Activated CD4-positive, alpha-beta T cell treated with anti-CD3 and anti-CD28 coated beads, Interleukin-2, amount 10 ng/mL, durations not matched to agents 24 days and 14 days (primary cell): Measurements from ENCODE around the gene PKD2L1. TPM values are rescaled to one million over a fixed set of nuclear protein-coding genes. Genes with fewer than 3 reads are reported as not detected.

Experiments used
- DNase-seq: peaks from one replicate; pipeline ENCODE4 v3.0.0; 2022
- H3K27ac Mint-ChIP-seq: one replicate; pipeline ENCODE4 v1.8.0; 2022; ENCODE audit warnings: mild to moderate bottlenecking, mixed read lengths
- H3K27me3 Mint-ChIP-seq: one replicate; pipeline ENCODE4 v1.8.0; 2022; ENCODE audit warnings: mixed read lengths
- H3K36me3 Mint-ChIP-seq: one replicate; pipeline ENCODE4 v1.8.0; 2022; ENCODE audit warnings: low read depth, mild to moderate bottlenecking, mixed read lengths
- H3K4me1 Mint-ChIP-seq: one replicate; pipeline ENCODE4 v1.8.0; 2021; ENCODE audit warnings: mixed read lengths
- H3K4me3 Mint-ChIP-seq: one replicate; pipeline ENCODE4 v1.8.0; 2022; ENCODE audit warnings: mild to moderate bottlenecking, moderate library complexity, mixed read lengths
- H3K9me3 Mint-ChIP-seq: one replicate; pipeline ENCODE4 v1.8.0; 2021; ENCODE audit warnings: mixed read lengths
- intact Hi-C: fragments of 100-400 bp; cut with micrococcal nuclease; formaldehyde crosslinking; loops from one replicate; pipeline ENCODE4 v1.15.1; 2023
- total RNA-seq: library from RNA; stranded (reverse); gene quantifications from 2 replicates; pipeline ENCODE4 v1.2.3, GENCODE V29; 2022

PKD2L1 gene
- total RNA-seq, 1 donor from 2014 or later = not detected

- H3K27me3 Mint-ChIP-seq = peaks cover 29% of the 10 kb centered on the region
- H3K4me3 Mint-ChIP-seq = no peak overlapping the region
- DNase-seq = no peak
- H3K9me3 Mint-ChIP-seq = no peaks in the 10 kb centered on the region
- intact Hi-C loops = no loop called here
- no peaks in the 10 kb centered on the region for H3K36me3 Mint-ChIP-seq
- H3K4me1 Mint-ChIP-seq = peaks cover 12% of the 10 kb centered on the region
- no peak overlapping the region for H3K27ac Mint-ChIP-seq
Observed at GRCh38 chr10:100333661-100334440, 3.8 kb upstream of the PKD2L1 start.

- no peak for DNase-seq
- intact Hi-C loops = no loop called here
- Mint-ChIP-seq H3K4me1 (peaks cover 6% of the 10 kb centered on the region), H3K36me3 (no peaks in the 10 kb centered on the region), H3K27me3 (peaks cover 29% of the 10 kb centered on the region), H3K9me3 (no peaks in the 10 kb centered on the region), H3K4me3 (no peak overlapping the region), H3K27ac (no peak overlapping the region)
Observed at GRCh38 chr10:100333106-100333505, 3.1 kb upstream of the PKD2L1 start.

GRCh38 chr10:100328198-100328597 lies 1.8 kb downstream of the PKD2L1 start:
- H3K4me1 Mint-ChIP-seq = peaks cover 20% of the 10 kb centered on the region
- no peaks in the 10 kb centered on the region for H3K9me3 Mint-ChIP-seq
- intact Hi-C loops = no loop called here
- peaks cover 18% of the 10 kb centered on the region for H3K27me3 Mint-ChIP-seq
- H3K27ac Mint-ChIP-seq = no peak overlapping the region
- no peak overlapping the region for H3K4me3 Mint-ChIP-seq
- H3K36me3 Mint-ChIP-seq = no peaks in the 10 kb centered on the region
- DNase-seq = no peak

GRCh38 chr10:100327718-100328009 lies 2.4 kb downstream of the PKD2L1 start:
- no peak for DNase-seq
- intact Hi-C loops = no loop called here
- Mint-ChIP-seq H3K27ac (no peak overlapping the region), H3K36me3 (no peaks in the 10 kb centered on the region), H3K4me3 (no peak overlapping the region), H3K9me3 (no peaks in the 10 kb centered on the region), H3K27me3 (peaks cover 15% of the 10 kb centered on the region), H3K4me1 (peaks cover 15% of the 10 kb centered on the region)

- intact Hi-C loops = no loop called here
Observed at GRCh38 chr10:100327007-100327717, 2.9 kb downstream of the PKD2L1 start.

GRCh38 chr10:100325158-100325557 lies 4.9 kb downstream of the PKD2L1 start:
- H3K4me1 Mint-ChIP-seq = peaks cover 15% of the 10 kb centered on the region
- H3K9me3 Mint-ChIP-seq = no peaks in the 10 kb centered on the region
- H3K36me3 Mint-ChIP-seq = no peaks in the 10 kb centered on the region
- DNase-seq = no peak
- H3K4me3 Mint-ChIP-seq = no peak overlapping the region
- no peak overlapping the region for H3K27ac Mint-ChIP-seq
- peaks cover 10% of the 10 kb centered on the region for H3K27me3 Mint-ChIP-seq
- intact Hi-C loops = no loop called here

More at GRCh38 chr10:100327007-100327717, 2.9 kb downstream of the PKD2L1 start:
- Mint-ChIP-seq H3K9me3 (no peaks in the 10 kb centered on the region), H3K4me3 (peak overlapping the region; percentile 55), H3K27ac (peak overlapping the region; percentile 84), H3K36me3 (no peaks in the 10 kb centered on the region), H3K4me1 (peaks cover 15% of the 10 kb centered on the region), H3K27me3 (peaks cover 15% of the 10 kb centered on the region)
- peak; percentile 86 for DNase-seq

- no peaks in the 10 kb centered on the region for H3K36me3 Mint-ChIP-seq
- H3K4me3 Mint-ChIP-seq = no peak overlapping the region
- peaks cover 29% of the 10 kb centered on the region for H3K27me3 Mint-ChIP-seq
- no peaks in the 10 kb centered on the region for H3K9me3 Mint-ChIP-seq
- no peak overlapping the region for H3K27ac Mint-ChIP-seq
- no peaks in the 10 kb centered on the region for H3K4me1 Mint-ChIP-seq
- intact Hi-C loops = no loop called here
- no peak for DNase-seq
Observed at GRCh38 chr10:100319707-100320402, 10.2 kb downstream of the PKD2L1 start.

- H3K36me3 Mint-ChIP-seq = no peaks in the 10 kb centered on the region
- H3K27ac Mint-ChIP-seq = no peak overlapping the region
- peaks cover 36% of the 10 kb centered on the region for H3K27me3 Mint-ChIP-seq
- intact Hi-C loops = no loop called here
- H3K4me1 Mint-ChIP-seq = no peaks in the 10 kb centered on the region
- no peaks in the 10 kb centered on the region for H3K9me3 Mint-ChIP-seq
- no peak for DNase-seq
- no peak overlapping the region for H3K4me3 Mint-ChIP-seq
Observed at GRCh38 chr10:100318207-100318606, 11.8 kb downstream of the PKD2L1 start.

- Mint-ChIP-seq H3K9me3 (no peaks in the 10 kb centered on the region), H3K4me3 (no peak overlapping the region), H3K4me1 (no peaks in the 10 kb centered on the region), H3K27ac (no peak overlapping the region), H3K36me3 (no peaks in the 10 kb centered on the region), H3K27me3 (peaks cover 46% of the 10 kb centered on the region)
- intact Hi-C loops = no loop called here
- DNase-seq = no peak
Observed at GRCh38 chr10:100315615-100316014, 14.4 kb downstream of the PKD2L1 start.

GRCh38 chr10:100311298-100311697 lies 18.7 kb downstream of the PKD2L1 start:
- H3K4me1 Mint-ChIP-seq = no peaks in the 10 kb centered on the region
- no peak for DNase-seq
- no peak overlapping the region for H3K4me3 Mint-ChIP-seq
- intact Hi-C loops = no loop called here
- no peaks in the 10 kb centered on the region for H3K36me3 Mint-ChIP-seq
- peaks cover 55% of the 10 kb centered on the region for H3K27me3 Mint-ChIP-seq
- H3K27ac Mint-ChIP-seq = no peak overlapping the region
- H3K9me3 Mint-ChIP-seq = no peaks in the 10 kb centered on the region

- intact Hi-C loops = no loop called here
- no peaks in the 10 kb centered on the region for H3K4me1 Mint-ChIP-seq
- H3K27me3 Mint-ChIP-seq = peaks cover 63% of the 10 kb centered on the region
- no peak overlapping the region for H3K4me3 Mint-ChIP-seq
- H3K27ac Mint-ChIP-seq = no peak overlapping the region
- H3K36me3 Mint-ChIP-seq = no peaks in the 10 kb centered on the region
- H3K9me3 Mint-ChIP-seq = no peaks in the 10 kb centered on the region
- no peak for DNase-seq
Observed at GRCh38 chr10:100307684-100308083, 22.3 kb downstream of the PKD2L1 start.

- DNase-seq = no peak
- Mint-ChIP-seq H3K27ac (no peak overlapping the region), H3K27me3 (peaks cover 61% of the 10 kb centered on the region), H3K36me3 (no peaks in the 10 kb centered on the region), H3K4me1 (no peaks in the 10 kb centered on the region), H3K4me3 (no peak overlapping the region), H3K9me3 (no peaks in the 10 kb centered on the region)
- intact Hi-C loops = no loop called here
Observed at GRCh38 chr10:100306861-100307260, 23.2 kb downstream of the PKD2L1 start.

GRCh38 chr10:100304414-100304813 lies 25.6 kb downstream of the PKD2L1 start:
- Mint-ChIP-seq H3K36me3 (no peaks in the 10 kb centered on the region), H3K4me1 (no peaks in the 10 kb centered on the region), H3K4me3 (no peak overlapping the region), H3K27me3 (peaks cover 59% of the 10 kb centered on the region), H3K27ac (no peak overlapping the region), H3K9me3 (no peaks in the 10 kb centered on the region)
- no peak for DNase-seq
- intact Hi-C loops = no loop called here

GRCh38 chr10:100303724-100304319 lies 26.2 kb downstream of the PKD2L1 start:
- intact Hi-C loops = no loop called here
- Mint-ChIP-seq H3K4me1 (no peaks in the 10 kb centered on the region), H3K27ac (no peak overlapping the region), H3K9me3 (no peaks in the 10 kb centered on the region), H3K4me3 (no peak overlapping the region), H3K27me3 (peaks cover 56% of the 10 kb centered on the region), H3K36me3 (no peaks in the 10 kb centered on the region)
- DNase-seq = no peak
